Gastroesophageal sphincter (tissue), 3 donors: ENCODE data around the gene SUCLG2.

Experiments used
- POLR2A ChIP-seq, 2 donors: fragments of 450-650 bp; IDR thresholded peaks; one replicate each; pipeline ENCODE4 v1.6.1; 2017; ENCODE audit warnings: antibody characterized with exemption in 2 of 2, mild to moderate bottlenecking in 2 of 2, moderate library complexity in 1 of 2
- TF ChIP-seq, protein P1 (sequence below), 4 experiments: fragments of 200-600 bp in 2 of 4; fragments of 450-650 bp in 2 of 4; sonication (generic) in 1 of 4; IDR thresholded peaks; one replicate each; pipeline ENCODE4 v1.5.1; 2017 to 2019; ENCODE audit warnings: antibody characterized with exemption in 4 of 4, mild to moderate bottlenecking in 2 of 4, moderate library complexity in 2 of 4

DNA sequence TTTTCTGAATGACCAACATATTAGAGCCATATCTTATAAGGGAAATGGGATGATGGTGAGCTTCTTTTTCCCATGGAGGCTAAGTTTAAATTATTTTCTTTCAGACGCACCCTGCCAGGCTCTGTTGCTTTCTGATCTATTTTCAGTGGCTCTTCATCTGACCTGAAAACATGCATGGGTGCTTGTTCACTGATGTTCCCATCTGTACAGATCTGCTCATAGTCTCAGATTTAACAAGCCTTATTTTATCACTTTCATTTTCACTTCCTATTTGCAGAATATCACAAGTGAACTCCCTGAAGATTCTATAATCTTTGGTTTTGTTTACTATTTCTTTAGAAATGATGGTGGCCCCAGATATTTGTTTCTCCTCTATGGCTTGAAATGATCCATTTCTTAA is 31.1 kb upstream of the SUCLG2 start:
- TF ChIP-seq, protein P1, sequence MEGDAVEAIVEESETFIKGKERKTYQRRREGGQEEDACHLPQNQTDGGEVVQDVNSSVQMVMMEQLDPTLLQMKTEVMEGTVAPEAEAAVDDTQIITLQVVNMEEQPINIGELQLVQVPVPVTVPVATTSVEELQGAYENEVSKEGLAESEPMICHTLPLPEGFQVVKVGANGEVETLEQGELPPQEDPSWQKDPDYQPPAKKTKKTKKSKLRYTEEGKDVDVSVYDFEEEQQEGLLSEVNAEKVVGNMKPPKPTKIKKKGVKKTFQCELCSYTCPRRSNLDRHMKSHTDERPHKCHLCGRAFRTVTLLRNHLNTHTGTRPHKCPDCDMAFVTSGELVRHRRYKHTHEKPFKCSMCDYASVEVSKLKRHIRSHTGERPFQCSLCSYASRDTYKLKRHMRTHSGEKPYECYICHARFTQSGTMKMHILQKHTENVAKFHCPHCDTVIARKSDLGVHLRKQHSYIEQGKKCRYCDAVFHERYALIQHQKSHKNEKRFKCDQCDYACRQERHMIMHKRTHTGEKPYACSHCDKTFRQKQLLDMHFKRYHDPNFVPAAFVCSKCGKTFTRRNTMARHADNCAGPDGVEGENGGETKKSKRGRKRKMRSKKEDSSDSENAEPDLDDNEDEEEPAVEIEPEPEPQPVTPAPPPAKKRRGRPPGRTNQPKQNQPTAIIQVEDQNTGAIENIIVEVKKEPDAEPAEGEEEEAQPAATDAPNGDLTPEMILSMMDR (IDR thresholded peaks at IDR 0.05), result no peak
- no peak for TF ChIP-seq POLR2A (IDR thresholded peaks at IDR 0.05)
